ENCODE results near the gene PHLDA3.

PHLDA3 gene

DNA sequence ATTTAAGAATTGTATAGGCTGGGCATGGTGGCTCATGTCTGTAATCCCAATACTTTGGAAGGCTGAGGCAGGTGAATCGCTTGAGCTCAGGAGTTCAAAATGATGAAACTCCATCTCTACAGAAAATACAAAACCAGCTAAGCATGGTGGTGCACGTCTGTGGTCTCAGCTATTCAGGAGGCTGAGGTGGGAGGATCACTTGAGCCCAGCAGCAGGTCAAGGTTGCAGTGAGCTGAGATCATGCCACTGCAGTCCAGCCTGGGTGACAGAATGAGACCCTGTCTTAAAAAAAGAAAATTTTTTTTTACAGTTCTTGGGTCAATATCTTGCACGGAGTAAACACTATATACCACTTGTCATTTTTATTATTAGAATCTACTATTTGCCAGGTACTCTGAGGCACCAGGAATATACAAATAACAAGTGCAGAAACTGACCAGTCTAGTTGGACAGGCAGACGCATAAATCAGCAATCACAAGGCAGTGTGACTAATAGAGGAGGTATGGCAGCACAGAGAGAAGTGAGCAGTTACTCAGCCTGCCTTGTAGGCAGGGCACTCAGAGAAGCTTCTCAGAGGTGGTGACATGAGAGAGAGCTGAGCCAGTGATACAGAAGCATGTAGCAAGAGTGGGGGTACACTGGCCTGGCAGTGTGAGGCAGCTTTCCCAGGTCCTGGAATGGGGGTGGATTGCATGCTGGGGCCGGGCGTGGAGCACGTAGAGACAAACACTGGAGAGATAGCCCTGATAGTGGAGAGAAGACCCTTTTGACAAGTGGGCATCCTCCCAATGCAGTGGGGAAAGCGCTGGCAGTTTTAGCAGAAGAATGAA, 8.0 kb downstream of the PHLDA3 start:
- no peak for DNase-seq

DNA sequence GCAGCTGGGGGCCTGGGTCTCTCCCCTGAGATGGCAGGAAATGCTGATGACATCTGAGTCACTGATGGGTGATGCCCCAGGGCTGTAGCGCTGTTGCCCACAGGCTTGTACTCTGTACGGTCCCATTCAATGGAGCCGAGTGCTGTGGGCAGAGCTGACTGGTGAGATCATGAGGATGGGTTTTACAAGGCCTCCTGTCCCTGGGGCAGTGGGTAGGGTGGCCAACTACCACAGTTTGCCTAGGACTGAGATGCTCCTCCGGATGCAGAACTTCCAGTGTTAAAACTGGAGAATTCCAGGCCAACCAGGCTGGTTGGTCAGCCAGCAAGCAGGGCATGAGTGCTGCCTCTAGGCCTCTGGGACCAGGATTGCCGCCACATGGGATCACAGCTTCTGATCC, 9.2 kb downstream of the PHLDA3 start:
- no peak for DNase-seq

DNA sequence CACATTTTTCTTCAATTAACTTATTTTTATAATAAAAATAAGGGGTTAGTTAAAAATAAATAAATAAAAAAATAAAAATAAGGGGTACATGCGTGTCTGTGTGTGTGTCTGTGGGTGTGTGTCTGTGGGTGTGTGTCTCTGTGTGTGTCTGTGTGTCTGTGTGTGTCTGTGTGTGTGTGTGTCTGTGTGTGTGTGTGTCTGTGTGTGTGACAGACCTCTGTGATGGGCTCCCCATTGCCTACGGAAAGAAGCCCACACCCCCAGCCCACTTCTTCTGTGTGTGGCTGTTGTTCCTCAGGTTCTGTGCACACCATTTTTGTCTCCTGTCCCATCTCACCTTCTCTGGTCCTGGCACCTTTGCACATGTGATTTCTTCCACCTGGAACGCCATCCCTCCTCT, 9.9 kb downstream of the PHLDA3 start:
- no peak for DNase-seq

DNA sequence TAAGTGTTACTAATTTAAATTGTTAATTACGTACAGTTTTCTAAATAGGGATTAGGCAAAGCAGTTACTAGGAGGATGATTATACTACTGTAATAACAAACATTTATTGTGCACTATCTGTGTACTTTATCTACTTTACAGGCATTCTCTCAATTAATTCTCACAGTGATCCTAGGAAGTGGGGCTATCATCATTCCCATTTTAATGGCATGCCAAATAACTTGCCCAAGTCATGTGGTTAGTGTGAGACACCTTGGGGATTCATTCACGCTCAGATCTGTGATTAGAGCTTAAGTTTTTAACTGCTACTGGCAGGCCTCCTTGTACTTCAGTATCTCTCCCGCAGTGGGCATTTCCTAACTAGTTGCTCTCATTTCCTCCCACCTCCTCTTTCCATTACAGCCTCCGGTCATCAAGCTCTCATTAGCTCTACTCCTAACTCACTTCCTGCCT, 11.5 kb downstream of the PHLDA3 start:
- no peak for DNase-seq

DNA sequence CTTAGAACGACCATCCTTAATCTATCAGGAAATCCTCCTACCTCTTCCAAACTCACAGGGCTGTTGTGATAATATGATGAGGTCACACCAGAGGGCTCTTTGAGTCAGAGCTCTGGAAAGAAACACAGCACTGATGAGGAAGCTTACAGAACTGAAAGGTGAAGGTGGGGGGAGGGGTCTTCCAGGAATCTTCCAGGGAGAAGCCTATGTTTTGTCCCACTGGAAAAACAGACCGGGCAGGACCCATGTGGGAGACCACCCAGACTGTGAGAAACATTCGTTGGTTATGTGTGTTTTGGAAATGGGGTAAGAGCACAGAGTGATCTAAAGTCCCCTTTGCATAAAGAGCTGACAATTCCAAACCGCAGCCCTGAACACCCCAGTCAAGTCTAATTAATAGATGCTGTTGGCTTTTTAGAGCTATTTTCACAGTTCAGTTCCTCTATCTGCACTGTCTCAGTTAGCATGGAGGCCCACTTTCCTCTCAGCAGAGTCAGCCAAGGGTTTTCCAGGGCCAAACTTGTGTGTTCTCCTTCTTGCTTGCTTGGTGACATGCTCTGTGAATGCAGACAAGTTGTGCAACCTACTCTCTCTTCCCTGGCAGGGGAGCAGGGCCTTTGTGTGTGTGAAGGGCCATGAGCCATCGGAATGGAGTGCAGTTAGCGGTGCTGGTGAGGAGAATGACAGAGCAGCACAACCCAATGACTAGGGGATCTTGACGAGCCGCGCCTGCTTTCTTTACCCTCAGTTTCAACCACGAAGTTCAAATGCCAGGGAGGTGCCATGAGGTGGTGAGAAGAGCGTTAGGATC, 12.3 kb downstream of the PHLDA3 start:
- peak; percentile 55 for DNase-seq

DNA sequence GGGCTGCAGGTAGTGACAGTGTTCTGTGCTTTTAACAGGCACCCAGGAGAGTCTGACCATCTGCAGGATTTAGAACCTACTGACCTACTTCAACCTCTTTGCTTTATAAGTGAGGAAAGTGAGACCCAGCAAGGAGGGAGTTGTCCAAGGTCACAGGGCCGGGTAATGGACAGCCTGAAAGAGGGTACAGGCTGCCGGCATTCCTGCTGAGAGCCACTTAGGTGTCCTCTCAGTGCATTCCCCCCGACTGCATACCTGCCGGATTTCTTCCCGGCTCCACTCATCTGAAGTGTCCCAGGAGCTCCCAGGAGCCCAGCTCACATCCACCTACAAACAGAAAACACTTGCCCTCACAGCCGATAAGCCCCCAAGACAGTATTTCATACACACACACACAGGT, 13.9 kb downstream of the PHLDA3 start:
- no peak for DNase-seq

DNA sequence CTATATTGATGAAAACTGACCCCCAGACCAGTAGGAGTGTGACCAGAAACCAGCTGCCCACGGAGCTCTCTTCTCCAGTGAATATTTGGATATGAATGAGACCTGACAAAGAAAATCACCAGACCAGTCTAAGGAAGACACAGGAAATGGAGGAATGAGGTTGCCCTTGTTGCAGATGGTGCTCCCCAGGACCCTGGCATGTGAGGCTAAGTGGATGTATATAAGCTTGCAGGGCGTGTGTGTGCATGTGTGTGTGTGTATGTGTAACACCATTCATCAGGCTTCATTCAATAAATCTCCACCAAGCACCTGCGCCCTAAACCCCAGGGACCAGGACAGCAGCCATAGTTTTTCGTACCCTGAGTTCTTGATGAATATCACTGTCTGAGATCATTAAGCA, 14.4 kb downstream of the PHLDA3 start:
- DNase-seq: no peak

DNA sequence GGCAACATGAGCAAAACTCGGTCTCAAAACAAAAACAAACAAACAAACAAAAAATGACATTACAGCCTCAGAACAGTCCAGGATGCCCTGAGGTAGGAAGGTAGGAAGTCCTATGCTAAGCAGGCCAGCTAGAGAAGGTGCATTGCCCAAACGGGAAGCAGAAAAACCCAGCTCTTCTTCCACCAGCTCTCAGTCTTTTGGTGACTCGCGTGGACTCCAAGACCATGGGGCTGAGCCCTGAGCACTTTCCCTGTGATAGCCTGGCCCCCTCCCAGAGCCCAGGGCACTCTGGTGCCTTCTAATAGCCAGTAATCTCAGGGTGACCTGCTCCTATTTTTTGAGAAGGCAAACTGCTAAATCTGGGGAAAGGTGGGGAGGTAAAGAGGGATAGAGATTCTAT, 16.1 kb downstream of the PHLDA3 start:
- DNase-seq: no peak

DNA sequence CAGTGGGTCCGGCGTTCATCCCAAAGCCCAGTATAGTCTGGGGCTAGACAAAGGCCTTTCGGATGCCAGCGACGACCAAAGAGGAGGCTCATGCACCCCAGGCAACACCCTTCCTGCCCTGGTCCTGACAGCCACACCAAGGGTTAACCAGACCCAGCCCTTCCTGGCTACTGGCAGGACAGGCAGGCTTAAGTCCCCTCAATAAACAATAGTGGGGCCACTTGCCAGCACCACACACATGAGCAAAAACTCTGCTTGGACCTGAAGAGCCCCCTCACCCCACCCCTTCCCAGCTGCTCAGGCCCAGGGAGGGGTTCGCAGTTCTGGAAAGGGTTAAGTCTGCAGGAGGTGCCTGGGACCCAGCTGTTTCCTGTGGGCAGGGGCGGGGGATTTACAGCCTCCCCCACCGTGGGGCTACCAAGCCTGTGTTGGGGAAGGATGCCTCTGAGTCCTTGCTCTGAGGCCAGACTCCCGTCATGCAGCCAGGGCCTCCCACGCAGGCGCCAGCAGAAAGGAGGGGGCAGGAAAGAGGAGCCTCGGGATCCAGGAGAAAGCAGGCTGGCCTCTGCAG, 18.2 kb downstream of the PHLDA3 start:
- no peak for DNase-seq

DNA sequence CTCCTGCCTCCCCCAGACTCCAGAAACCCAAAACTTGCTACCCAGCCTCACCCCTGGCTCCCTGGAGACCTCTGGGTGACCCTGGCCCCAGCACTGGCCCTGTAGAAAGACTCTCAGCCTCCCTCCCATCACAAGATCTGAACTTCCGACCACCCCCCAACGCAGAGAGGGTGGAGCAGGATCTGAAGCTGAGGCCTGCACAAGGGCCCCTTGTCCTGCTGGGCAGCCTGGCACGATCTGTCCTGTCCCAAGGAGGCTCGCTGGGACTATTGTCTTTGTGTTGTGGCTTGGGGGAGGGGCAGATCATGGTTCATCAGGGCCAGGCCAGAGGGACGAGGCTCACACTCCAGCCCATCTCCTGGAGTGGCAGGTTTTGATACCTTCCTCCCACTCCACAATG, 20.0 kb downstream of the PHLDA3 start:
- no peak for DNase-seq

DNA sequence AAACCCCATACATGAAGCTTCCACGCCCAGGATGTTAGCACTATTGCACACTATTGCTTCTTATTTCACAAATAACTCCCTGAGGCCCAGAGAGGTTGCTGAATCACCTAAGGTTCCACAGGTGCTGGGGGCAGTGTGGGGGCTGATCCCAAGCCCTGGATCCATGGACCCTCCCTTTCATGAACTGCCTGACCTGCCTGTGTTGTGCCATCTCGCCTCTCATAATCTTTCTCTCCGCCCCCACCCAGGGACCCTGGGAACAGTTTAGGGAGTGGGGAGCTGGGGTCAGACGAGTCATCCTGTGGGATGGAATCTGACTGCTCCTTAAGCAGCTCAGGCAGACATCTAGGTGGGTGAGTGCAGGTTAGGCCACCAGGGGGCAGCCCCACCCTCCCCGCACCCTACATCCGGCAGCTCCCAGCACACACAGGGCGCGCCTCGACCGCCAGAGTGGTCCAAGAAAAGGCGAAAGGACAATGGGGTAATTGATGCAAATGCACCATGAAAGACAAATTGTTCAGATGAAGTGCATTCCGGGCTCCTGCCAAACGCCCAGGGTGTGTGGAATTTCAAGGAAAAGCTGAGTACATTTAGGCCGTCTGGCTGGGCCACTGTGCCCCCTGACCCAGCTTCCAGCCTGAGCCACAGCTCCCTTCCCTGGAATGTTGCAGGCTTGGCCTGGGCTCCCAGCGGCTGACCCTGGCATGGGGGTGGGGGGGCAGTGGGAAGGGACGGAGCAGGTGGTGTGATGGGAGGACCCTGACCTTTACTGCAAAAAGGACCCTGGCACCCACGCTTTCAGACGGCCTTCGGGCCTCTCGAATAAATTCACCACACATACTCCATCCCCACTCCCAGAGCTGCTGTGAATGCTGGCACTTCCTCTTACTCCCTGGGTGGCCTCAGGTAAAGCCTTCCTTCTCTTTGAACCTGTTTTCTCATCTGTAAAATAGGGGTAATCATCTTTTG, 20.8 kb downstream of the PHLDA3 start:
- peak; percentile 76 for DNase-seq

DNA sequence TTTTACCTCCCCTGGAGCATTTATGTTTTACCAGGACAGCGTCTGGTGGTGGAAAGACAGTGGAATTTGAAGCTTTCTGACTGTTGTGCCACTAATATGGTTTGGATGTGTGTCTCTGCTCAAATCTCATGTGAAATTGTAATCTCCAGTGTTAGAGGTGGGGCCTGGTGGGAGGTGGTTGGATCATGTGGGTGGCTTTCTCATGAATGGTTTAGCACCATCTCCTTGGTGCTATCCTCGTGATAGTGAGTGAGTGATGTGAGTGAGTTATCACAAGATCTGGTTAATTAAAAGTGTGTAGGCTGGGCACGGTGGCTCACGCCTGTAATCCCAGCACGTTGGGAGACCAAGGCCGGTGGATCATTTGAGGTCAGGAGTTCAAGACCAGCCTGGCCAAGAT, 23.7 kb downstream of the PHLDA3 start:
- no peak for DNase-seq

DNA sequence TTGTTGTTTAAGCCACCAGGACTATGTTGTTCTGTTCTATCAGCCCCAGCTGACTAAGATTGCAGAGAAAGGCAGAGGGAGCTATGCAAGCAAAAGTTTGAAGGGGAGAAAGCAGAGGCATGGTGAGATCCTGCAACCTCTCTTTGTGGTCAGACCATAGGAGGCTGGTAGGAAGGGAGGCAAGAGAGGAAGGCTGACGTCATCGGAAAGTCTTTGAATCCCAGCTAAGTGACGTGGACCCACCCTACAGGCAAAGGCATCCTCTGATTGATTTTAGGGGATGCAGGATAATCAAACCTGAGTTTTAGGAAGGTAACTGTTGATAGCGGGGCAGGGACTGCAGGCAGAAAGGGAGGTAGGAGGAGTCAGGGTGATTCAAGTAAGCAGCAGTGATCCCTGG, 24.2 kb downstream of the PHLDA3 start:
- peak; percentile 47 for DNase-seq

DNA sequence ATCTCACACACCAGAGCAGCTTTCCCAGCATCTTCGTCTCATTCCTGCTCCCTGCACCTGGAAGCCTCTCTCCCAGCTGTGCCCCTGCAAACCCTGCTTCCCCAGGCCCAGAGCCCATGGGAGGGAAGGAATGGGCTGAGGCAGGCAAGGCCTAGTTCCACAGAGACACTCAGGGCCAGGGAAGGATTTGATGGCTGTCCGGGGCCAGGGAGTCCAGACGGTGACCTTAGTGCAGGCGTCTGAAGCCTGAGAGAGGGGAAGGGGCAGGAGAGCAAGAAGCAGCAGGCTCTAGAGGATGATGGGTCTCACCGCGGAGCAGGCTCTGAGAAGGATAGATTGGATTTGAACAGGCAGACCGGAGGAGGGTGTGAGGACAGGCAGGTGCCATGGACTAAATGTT, 25.2 kb downstream of the PHLDA3 start:
- no peak for DNase-seq

DNA sequence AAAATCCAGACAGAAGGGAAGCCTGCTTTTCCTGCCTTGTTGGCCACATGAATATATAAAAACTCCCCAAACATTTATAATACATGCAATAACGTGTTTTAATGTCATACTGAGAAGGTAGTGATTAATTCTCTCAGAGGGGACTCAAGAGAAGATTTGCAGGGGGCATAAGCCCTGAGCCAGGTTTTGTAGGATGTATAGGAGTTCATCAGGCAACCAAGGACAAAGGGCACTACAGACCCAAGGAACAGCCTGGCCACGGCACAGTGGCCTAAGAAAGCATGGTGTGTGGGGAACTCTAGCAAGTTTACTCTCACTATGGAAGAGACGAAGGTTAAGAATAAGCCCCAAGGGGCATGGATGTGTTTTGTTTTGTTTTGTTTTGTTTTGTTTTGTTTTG, 32.0 kb downstream of the PHLDA3 start:
- no peak for DNase-seq

DNA sequence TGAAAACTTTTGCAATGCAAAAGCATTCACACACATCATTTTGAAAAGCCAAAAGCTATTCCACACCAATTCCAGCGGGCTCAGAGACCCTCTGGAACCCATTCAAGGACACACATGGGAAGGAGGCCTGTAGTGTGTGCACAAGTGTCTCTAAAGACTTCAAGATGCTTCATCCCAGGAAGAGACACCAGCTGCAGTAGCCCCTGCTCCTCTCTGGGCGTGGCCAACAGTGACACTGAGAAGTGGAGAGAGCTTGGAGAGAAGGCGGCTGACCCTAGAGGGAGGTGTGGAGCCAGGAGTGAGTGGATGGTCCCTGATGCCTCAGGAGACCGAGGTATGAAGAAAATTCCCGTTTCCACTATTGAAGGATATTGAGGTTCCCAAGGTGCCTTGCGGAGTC, 32.6 kb downstream of the PHLDA3 start:
- peak; percentile 23 for DNase-seq

DNA sequence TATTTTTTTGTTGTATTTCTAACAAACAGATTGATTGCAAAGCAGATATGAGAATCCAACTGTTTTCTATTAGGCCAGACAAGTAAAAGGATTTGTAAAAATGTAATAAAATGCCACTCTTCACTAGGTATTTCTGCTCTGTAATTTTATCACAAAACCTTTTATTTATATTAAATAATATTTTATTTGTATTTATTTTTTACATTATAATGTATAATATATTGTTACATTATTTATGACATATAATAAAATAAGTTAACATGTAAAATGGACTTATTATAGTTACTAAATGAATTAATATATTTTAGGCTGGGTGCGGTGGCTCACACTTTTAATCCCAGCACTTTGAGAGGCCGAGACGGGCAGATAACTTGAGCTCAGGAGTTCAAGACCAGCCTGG, 34.7 kb downstream of the PHLDA3 start:
- no peak for DNase-seq

DNA sequence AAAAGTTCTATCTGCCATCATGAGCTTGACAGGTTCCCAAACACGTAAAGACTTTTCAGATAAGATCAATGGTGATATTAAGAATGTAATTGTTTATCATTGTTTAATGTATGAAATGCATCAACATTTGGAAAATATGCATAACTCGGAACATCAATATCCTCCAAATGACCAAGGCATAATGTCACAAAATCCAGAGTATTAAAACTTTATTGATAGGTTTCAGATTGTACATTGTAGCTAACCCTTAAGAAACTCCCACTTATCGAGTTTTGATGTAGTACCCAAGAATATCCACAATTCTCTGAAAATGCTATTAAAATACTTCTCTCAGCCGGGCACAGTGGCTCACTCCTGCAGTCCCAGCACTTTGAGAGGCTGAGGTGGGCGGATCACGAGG, 35.4 kb downstream of the PHLDA3 start:
- DNase-seq: no peak

DNA sequence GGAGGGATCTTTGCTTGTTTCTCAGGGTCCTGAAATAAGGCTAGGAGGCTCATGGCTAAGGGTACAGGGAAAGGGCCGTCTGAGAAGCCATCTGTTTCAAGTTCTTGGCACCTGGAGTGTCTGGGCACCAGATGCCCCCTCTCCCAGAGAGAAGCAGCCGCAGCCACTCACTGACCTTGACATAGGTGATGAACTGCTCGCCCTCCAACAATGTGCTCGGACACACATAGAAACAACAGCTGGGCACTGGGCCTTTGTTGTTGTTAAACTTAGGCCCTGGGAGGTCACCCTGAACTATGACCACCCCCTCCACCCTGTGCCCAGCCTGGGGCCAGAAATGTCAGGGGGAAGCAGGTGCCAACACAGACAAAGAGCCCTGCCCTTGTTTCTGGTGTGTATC, 38.2 kb downstream of the PHLDA3 start:
- DNase-seq: no peak

DNA sequence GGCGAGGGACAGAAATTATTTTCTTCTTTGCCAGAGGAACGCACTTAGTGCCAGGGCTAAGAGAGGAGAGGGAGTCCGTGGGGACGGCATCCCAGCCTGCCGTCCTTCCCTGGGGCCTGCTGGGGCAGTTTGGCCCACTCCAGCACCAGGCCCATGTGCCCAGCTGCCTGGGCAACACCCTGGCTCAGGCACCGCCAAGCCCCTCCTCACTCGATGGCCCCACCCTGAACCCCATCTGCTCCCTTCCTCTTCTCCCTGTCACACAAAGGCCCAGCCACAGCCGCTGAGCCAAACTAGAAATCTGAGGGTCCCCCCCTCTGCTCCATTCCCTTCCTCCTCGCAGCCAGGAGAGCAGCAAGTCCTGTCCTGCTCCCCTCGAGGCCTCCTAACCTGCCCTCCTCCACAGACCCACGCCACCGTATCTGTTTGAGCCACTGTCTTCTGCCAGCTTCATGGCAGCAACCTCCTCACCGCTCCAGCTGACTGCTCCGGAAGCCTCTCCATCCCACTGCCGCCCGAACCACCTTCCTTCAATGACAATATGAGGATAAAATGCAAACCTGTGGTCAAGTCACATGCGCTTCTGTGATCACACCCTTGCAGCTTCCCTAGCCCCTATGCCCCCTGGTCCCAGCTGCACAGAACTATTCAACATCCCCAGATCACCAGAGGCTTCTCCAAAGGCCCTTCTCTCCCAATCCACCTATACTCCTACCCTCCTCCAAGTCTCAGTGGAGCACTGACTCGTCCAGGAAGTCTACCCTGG, 39.1 kb downstream of the PHLDA3 start:
- no peak for DNase-seq

DNA sequence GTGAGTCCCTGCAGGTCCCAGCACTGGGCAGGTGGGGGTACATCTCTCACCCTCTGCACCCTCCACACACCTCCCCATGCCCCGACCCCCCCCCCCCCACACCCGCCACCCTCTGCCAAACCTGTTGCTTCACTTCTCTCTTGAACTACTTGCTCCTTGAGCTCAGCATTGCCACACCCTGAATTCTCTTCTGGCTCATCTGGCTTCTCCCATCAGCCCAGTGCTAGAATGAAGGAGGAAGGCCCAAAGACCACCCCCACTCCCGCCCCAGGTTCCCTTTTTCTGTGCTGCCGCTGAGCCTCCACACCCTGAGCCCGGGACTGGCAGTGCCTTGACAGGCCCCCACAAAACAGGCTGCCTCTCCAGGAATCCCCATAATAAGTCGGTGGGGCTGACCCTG, 41.0 kb downstream of the PHLDA3 start:
- DNase-seq: no peak
